WERI-Rb-1 (cell line): ENCODE results near the gene FREM1.

Experiments used
- DNase-seq: peaks from one replicate; pipeline ENCODE4 v3.0.0-alpha.2; 2020
- H3K27ac ChIP-seq: fragments of 250-450 bp; sonication (Bioruptor Pico); 2 replicates; pipeline ENCODE4 v1.5.1; 2020; ENCODE audit warnings: mild to moderate bottlenecking, moderate library complexity
- H3K27me3 ChIP-seq: fragments of 250-450 bp; sonication (Bioruptor Pico); 2 replicates; pipeline ENCODE4 v1.5.1; 2021; ENCODE audit warnings: mild to moderate bottlenecking, low read depth, moderate library complexity; ENCODE audit not compliant: insufficient read depth, severe bottlenecking
- H3K36me3 ChIP-seq: fragments of 250-450 bp; sonication (Bioruptor Pico); 2 replicates; pipeline ENCODE4 v1.5.1; 2020; ENCODE audit warnings: mild to moderate bottlenecking, moderate library complexity
- H3K4me3 ChIP-seq: 2 replicates; pipeline ENCODE4 v1.5.1; 2011; ENCODE audit warnings: low read depth, mild to moderate bottlenecking, control low read depth, low read length
- H3K9me3 ChIP-seq: fragments of 250-450 bp; sonication (Bioruptor Pico); 2 replicates; pipeline ENCODE4 v1.5.1; 2021; ENCODE audit warnings: mild to moderate bottlenecking, moderate library complexity; ENCODE audit not compliant: severe bottlenecking
- TF ChIP-seq, protein P1 (sequence below): IDR thresholded peaks from 2 replicates; pipeline ENCODE4 v1.5.1; 2011; ENCODE audit warnings: low read depth, mild to moderate bottlenecking, control low read depth, inconsistent platforms, low read length

FREM1 gene

DNA sequence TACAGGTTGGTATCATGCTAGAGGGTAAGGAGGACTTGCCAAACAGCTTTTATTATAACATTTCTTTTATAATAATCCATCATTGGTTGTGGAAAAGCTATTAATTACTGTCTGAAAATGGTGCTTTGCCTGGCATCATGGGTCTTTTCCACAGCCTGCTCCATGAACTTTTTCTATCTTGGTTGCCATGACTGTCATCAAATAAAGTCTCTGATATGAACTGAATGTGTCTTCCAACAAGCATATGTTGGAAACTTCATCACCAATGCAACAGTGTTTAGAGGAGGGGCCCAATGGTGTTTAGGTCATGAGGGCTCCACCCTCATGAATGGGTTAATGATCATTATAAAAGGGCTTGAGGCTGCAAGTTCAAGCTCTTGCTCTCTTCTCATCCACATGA lies 81.0 kb downstream of the FREM1 start:
- Histone ChIP-seq H3K9me3 (no peaks in the 10 kb centered on the region), H3K27me3 (no peaks in the 10 kb centered on the region), H3K27ac (no peak overlapping the region), H3K36me3 (no peaks in the 10 kb centered on the region), H3K4me3 (no peak overlapping the region)
- no peak for DNase-seq
- TF ChIP-seq, protein P1, sequence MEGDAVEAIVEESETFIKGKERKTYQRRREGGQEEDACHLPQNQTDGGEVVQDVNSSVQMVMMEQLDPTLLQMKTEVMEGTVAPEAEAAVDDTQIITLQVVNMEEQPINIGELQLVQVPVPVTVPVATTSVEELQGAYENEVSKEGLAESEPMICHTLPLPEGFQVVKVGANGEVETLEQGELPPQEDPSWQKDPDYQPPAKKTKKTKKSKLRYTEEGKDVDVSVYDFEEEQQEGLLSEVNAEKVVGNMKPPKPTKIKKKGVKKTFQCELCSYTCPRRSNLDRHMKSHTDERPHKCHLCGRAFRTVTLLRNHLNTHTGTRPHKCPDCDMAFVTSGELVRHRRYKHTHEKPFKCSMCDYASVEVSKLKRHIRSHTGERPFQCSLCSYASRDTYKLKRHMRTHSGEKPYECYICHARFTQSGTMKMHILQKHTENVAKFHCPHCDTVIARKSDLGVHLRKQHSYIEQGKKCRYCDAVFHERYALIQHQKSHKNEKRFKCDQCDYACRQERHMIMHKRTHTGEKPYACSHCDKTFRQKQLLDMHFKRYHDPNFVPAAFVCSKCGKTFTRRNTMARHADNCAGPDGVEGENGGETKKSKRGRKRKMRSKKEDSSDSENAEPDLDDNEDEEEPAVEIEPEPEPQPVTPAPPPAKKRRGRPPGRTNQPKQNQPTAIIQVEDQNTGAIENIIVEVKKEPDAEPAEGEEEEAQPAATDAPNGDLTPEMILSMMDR = no peak

DNA sequence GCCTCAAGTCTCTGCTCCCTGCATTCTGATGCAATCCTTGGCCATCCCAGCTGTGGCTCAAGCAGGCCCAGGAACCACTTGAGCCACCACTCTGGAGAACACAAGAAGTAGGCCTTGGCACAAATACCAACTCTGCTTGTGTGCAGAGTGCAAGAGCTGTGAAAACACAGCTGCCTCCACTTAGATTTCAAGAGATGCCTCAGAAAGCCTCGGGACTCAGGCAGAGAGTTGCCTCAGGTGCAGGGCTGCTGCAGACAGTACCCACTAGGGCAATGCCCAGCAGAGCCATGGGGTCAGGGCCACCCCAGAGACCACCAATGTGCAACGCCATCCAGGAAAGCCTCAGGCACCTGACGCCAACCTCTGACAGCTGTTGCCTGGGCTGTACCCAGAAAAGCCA lies 82.4 kb downstream of the FREM1 start:
- no peaks in the 10 kb centered on the region for H3K27me3 ChIP-seq
- H3K4me3 ChIP-seq = no peak overlapping the region
- TF ChIP-seq, protein P1 = no peak
- H3K27ac ChIP-seq = no peak overlapping the region
- no peak for DNase-seq
- H3K9me3 ChIP-seq = no peaks in the 10 kb centered on the region
- no peaks in the 10 kb centered on the region for H3K36me3 ChIP-seq

DNA sequence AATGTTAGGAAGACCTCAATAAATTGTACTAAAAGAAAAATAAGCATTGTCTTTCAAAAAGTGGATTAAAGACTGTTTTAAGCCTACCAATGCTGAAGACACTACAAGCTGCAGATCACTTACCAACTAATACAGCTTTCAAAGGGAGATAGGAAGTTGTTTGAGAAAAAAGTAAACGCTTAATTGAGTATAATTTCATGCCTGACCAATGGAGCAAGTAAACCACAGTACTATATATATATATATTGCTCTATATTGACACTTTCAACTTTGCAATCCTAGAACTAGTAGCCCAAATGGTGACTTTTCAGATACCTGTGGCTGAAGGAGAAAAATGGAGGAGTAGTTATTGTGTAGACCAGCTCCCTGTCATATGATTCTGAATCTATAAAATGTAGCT lies 85.7 kb downstream of the FREM1 start:
- Histone ChIP-seq H3K27me3 (no peaks in the 10 kb centered on the region), H3K36me3 (no peaks in the 10 kb centered on the region), H3K27ac (no peak overlapping the region), H3K9me3 (no peaks in the 10 kb centered on the region), H3K4me3 (no peak overlapping the region)
- DNase-seq = no peak
- TF ChIP-seq, protein P1 = no peak

DNA sequence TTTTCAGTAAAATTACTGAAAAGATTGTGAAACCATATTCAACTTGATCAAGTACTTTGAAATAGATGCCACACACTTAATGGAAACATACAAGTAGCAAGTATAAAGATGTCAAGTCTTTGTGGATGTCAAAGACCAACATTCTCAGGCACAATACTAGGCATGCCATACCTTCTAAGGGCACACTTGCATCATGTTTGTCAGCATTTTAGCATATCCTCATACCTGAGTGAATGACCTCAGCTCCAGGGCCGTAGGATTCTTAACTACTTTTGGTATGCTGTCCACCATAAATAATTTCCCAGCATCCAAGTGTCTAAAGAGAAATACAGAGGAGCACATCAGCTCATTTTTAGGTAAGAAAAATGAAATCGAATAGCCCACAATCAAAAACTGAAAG lies 86.4 kb downstream of the FREM1 start:
- DNase-seq = no peak

DNA sequence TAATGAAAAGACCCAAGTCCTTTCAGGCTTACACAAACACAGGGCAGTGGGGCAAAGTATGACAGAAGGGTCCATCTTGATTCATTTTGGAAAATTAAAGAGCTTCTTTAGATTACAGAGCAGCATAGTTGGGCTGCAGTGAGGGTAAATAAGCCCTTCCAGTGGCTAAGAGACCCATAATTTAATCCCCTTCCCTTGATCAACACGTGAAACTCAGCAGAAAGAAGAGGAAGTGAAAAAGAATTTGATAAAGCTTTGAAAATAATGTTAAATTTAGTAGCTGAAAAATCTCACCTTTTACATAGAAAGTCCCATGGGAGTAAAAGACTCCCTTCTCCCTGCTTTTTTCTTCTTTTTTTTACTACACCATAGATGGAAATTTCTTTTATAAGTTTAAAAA lies 87.6 kb downstream of the FREM1 start:
- TF ChIP-seq, protein P1 = no peak
- Histone ChIP-seq H3K4me3 (no peak overlapping the region), H3K9me3 (no peaks in the 10 kb centered on the region), H3K27ac (no peak overlapping the region), H3K27me3 (no peaks in the 10 kb centered on the region), H3K36me3 (no peaks in the 10 kb centered on the region)
- no peak for DNase-seq

More for the DNA sequence above, 86.4 kb downstream of the FREM1 start:
- no peak overlapping the region for H3K27ac ChIP-seq
- TF ChIP-seq, protein P1 = no peak
- no peak overlapping the region for H3K4me3 ChIP-seq
- H3K36me3 ChIP-seq = no peaks in the 10 kb centered on the region
- H3K9me3 ChIP-seq = no peaks in the 10 kb centered on the region
- no peaks in the 10 kb centered on the region for H3K27me3 ChIP-seq

DNA sequence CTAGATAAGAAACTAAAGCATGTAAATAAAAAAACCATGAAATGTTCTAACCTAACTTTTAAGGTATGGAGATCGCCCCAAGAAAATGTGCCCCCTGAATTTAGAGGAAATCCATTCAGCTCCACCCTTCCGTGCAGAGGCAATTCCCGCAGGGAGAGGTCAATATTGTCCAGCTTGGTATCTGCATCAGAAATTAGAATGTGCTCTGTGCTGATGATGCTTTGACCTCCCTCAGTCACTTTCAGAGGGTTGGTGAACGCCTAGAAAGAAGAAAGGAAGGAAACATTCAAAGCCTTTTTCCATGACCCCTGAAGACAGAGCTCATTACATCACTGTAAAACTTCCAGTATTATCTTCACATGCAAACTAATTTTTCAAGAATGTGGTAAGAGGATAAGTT lies 91.0 kb downstream of the FREM1 start:
- TF ChIP-seq, protein P1 = no peak
- H3K27me3 ChIP-seq = no peaks in the 10 kb centered on the region
- H3K27ac ChIP-seq = no peak overlapping the region

More for the DNA sequence above, 91.0 kb downstream of the FREM1 start:
- Histone ChIP-seq H3K9me3 (no peaks in the 10 kb centered on the region), H3K4me3 (no peak overlapping the region), H3K36me3 (no peaks in the 10 kb centered on the region; the same call in 1 of the 2 replicates)
- no peak for DNase-seq
